GM19035 (cell line): ENCODE measurements around the gene TDRD3.
"Not testable (repeated sequence)": the region's sequence is repeated elsewhere in the genome, so short reads cannot be mapped to it uniquely, and the experiment has no call there.

Experiments
- ATAC-seq: cut with Tn5 transposase; IDR thresholded peaks from one replicate; pipeline ENCODE4 v1.9.1; 2021; ENCODE audit not compliant: unreplicated experiment

TDRD3 gene

DNA sequence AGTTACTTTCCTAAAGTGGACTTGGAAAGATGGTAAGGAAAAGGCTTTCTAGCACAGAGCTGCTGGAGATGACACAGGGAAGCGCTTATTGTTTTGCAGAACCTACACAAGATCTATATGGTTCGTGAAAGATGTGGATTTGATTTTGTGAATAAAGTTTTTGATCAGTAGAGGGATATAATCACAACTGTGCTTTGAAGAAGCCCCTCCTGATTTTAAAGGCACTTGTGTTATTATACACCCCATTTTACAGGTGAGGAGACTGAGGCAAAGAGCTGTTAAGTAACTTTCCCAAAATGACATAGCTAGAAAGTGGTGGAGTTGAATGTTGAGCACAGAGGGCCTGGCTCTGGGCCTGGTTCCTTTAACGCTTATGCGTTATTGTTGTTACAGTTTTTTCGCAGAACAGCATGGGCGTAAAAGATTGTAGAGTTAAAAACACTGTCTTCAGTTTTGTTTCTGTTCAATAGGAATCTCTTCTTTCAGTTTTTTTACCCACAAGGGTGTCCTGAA is 1.4 kb downstream of the TDRD3 start:
- ATAC-seq: no peak

- no peak for ATAC-seq
Observed at GRCh38 chr13:60398907-60399589, 2.0 kb downstream of the TDRD3 start.

DNA sequence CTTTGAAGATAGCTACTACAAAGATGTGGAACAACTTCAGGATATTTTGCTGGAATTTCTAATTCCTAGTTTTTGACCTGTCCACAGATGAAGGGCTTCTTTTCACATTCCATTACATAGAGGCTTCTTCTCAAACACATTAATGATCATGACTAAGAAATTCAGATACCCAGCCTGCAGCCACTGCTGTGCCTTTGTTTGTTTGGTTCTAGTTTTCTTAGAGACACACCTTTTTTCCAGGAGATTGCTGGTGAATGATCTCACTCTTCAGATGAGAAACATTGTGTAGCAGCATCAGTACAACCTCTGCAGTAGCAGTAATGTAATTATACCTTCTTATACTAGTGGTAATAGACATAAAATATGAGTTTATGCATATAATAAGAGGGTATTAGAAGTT is 5.0 kb downstream of the TDRD3 start:
- ATAC-seq: no peak

DNA sequence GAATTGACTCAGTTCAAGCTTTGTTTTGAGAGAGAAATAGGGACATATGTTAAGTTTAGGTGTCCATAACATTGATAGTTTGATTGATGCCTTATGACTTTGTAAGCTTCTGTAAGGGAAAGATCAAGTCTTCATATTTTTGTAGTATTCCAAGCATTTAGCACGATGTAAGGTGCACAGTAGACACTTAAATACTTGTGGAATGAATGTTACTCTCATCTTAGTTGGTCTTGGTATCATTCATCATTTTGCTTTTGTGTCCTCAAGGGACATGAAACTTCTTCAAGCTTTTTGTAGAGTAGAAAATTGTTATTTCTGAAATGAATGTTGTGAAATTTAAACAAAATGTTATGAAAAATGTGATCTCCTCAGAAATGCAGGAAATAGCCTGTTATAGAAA is 10.1 kb downstream of the TDRD3 start:
- ATAC-seq: no peak

- ATAC-seq: not testable (repeated sequence)
Observed at GRCh38 chr13:60407852-60408251, 10.8 kb downstream of the TDRD3 start.

GRCh38 chr13:60409574-60410292 is 12.7 kb downstream of the TDRD3 start:
- ATAC-seq: not testable (repeated sequence)

GRCh38 chr13:60410299-60410698 is 13.3 kb downstream of the TDRD3 start:
- no peak for ATAC-seq

- ATAC-seq: no peak
Observed at GRCh38 chr13:60411464-60411863, 14.4 kb downstream of the TDRD3 start.

DNA sequence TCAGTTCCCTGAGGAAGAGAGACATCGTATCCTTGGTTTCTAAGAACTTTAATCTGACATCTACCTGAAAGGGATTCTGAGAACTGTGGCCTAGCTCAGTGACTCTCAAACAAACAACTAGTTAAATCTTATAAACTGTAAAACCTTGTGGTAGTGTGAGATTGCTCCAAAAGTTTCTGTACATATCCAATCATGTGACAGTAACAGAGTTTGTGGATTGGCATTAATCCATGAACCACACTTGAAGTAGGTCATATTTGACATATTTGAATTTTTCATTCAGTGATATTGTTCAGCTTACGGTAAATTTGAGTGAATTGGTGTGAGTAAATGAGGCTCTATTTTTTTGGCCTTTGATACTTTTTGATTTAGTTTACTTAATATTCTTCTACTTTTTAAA is 15.0 kb downstream of the TDRD3 start:
- no peak for ATAC-seq

DNA sequence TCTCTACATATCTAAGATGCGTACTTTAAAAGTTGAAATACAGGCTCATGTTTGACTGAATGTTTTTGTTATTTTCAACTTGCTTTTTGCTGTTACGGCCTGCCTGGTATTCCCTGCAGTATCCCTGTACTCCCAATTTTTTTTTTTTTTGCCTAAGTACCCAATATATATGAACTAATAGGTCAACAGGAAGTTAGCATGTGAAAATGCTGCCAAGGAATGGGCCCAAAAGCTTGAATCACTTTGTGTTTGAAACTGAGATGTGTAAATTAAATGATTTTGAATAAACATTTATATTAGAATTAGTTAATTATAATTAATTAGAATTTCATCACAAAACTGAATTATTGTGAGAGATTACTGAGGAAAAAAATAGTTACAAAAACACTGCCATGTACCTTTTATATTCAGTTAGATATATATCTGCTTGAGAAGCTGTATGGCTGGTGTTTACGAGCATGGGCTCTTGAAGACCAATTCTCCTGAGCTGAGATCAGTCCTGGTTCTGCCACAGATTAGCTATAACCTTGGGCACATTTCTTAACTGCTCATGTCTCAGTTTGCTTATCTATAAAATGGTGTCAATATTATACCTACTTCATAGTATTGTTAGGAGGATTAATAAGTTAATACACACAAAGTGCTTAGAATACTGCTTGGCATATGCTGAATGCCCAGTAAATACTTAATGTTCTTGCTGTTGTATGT is 16.0 kb downstream of the TDRD3 start:
- no peak for ATAC-seq

GRCh38 chr13:60414177-60414576 is 17.2 kb downstream of the TDRD3 start:
- ATAC-seq: no peak

DNA sequence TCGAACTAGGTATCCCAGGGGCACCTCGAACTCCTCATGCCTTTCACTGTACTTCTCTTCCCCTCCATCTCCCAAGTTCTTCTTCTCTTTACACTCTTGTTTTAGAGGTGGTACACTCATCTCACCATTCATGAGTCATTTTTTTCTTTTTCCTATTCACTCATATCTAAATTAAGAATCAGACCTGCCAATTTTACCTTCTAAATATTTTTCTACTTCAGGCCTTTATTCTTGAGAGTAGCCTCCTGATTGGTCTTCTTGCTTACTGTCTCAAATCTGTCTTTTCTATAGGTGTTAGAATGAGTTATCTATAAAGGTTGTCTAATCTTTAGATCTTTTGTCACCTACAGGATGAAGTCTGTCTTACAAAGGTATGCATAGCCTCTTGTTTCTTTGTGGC is 20.7 kb downstream of the TDRD3 start:
- no peak for ATAC-seq

GRCh38 chr13:60418954-60419353 is 21.9 kb downstream of the TDRD3 start:
- no peak for ATAC-seq

DNA sequence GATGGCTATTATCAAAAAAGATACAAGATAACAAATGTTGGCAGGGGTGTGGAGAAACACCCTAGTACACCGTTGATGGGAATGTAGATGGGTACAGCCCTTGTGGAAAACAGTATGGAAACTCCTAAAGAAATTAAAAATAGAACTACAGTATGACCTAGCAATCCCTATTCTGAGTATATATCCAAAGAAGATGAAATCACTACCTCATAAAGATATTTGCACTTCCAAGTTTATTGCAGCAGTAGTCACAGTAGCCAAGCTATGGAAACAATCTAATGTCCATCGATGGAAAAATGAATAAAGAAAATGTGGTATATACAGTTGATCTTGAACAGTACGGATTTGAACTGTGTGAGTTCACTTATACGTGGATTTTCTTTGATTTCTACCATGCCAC is 28.3 kb downstream of the TDRD3 start:
- no peak for ATAC-seq

DNA sequence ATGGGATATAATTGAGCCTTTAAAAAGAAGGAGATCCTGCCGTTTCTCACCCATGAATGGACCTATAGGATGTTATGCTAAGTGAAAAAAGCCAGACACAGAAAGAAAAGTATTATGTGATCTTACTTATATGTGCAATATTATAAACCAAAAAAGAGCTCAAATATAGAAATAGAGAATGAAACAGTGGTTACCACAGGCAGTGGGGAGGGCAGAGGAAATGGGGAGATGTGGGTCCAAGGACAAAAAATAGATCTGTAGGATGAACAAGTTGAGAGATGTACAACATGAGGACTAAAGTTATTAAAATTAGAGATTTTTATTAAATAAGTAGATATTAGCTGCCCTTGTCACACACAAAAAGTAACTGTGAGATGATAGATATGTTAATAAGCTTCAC is 29.1 kb downstream of the TDRD3 start:
- ATAC-seq: no peak

GRCh38 chr13:60427285-60427684 is 30.3 kb downstream of the TDRD3 start:
- peak; percentile 52 for ATAC-seq

DNA sequence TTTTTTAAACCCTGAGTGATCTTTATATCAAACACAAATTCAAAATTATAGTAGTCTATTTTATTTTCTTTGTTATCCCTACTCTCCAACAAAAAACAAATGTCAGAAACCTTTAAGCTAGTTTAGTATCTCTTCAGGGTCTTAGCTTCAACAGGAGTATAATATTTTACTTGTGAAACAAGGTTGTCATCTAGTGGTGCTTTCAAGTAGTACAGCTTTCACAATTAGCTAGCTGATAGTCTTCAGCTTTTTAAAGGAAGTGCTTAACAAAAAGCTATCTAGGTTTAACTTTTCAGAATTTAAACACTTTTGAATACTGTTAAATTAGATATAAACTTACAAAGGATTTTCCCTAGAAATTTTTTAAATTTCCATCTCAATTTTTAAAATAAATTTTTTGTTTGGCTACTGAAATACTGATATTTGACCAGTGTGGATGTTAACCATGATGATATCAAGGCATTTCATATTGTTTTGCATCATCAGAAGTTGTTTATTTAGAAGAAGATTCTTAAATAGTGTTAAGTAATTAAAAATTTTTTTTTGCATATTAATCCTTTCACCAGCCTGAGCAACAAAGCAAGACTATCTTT is 34.2 kb downstream of the TDRD3 start:
- ATAC-seq: peak; percentile 68

DNA sequence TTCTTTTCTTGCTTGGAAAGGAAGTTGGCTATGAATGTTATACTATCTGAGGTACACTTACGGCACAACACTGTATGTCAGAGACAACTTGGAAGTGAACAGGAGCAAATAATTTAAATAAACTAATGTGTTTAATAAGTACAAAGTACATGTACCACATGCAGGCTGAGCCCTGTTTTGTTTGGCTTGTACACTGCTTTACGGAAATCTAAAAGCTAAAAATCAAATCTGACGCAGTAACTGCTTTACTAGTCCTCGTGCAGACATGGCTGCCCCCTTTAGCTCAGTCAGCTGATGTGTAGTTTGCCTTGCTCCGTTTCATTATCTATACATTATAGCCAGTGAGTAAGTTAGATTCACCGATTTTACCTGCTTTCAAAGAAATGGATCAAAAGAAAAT is 36.5 kb downstream of the TDRD3 start:
- no peak for ATAC-seq

DNA sequence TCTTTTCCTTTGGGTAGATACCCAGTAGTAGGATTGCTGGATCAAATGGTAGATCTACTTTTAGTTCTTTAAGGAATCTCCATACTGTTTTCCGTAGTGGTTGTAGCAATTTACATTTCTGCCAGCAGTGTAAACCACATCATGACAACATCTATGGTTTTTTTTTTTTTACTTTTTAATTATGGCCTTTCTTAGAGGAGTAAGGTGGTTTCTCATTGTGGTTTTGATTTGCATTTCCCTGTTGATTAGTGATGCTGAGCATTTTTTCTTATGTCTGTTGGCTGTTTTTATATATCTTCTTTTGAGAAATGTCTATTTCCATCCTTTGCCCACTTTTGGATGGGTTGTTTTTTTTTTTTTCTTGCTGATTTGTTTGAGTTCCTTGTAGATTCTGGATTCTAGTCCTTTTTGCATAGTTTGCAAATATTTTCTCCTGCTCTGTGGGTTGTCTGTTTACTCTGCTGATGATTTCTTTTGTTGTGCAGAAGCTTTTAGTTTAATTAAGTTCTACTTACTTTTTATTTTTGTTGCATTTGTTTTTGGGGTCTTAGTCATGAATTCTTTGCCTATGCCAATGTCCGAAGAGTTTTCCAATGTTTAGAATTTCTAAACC is 38.8 kb downstream of the TDRD3 start:
- ATAC-seq: peak; percentile 51

DNA sequence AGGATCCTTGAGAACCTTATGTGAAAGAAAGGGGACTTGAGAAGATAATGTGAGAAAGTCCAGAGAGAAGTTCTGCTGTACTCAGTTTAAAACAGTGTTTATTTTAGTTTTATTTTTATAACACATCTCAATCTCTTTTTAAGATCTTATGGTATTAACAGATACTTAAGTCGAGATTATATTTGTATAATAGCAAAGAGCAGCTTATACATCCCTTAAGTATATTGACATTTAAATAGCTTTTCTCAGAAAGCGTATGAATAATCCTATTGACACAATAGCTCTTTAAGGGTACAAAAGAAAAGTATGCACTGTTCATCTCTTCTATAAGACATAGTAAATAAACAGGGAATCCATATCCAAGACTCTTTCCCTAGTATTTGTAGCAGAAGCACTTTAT is 42.2 kb downstream of the TDRD3 start:
- no peak for ATAC-seq

DNA sequence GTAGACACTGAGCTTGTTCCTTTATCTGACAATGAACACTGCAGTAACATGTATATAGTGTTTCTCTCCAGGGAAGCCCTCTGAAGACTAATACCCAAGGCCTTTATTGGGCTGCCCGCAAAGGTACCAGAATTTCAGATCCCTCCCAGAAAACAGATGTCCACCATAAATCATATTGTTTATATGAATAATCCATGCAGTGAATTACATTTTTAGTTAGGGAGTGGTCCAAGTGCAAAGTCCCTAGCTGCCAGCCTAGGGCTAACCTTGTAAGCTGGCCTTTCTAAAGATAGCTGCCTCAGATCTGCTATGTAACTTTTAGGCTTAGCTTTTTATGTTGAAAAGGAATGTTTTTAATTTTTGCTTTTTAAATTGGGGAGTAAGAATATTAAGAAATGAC is 44.7 kb downstream of the TDRD3 start:
- no peak for ATAC-seq
